Measurements from ENCODE around the gene TRABD2A.
A peak's percentile ranks its signal among the peaks of the same experiment; 100 is the strongest.

The TRABD2A gene

GRCh38 chr2:84904717-84905174, 23.9 kb upstream of the TRABD2A start:
- DNase-seq = no peak

- no peak for DNase-seq
Measured at GRCh38 chr2:84904151-84904550, 23.3 kb upstream of the TRABD2A start.

- DNase-seq = no peak
Measured at GRCh38 chr2:84902526-84902925, 21.6 kb upstream of the TRABD2A start.

GRCh38 chr2:84901593-84902120, 20.8 kb upstream of the TRABD2A start:
- no peak for DNase-seq

- no peak for DNase-seq
Measured at GRCh38 chr2:84900971-84901370, 20.1 kb upstream of the TRABD2A start.

GRCh38 chr2:84899304-84900204, 18.7 kb upstream of the TRABD2A start:
- no peak for DNase-seq

- no peak for DNase-seq
Measured at GRCh38 chr2:84897773-84898172, 16.9 kb upstream of the TRABD2A start.

- no peak for DNase-seq
Measured at GRCh38 chr2:84896567-84896966, 15.7 kb upstream of the TRABD2A start.

GRCh38 chr2:84894758-84895520, 14.1 kb upstream of the TRABD2A start:
- no peak for DNase-seq

- DNase-seq = no peak
Measured at GRCh38 chr2:84894131-84894586, 13.3 kb upstream of the TRABD2A start.

- no peak for DNase-seq
Measured at GRCh38 chr2:84891355-84892010, 10.6 kb upstream of the TRABD2A start.

GRCh38 chr2:84889332-84889731, 8.4 kb upstream of the TRABD2A start:
- no peak for DNase-seq

GRCh38 chr2:84888401-84889276, 7.8 kb upstream of the TRABD2A start:
- DNase-seq = no peak

- no peak for DNase-seq
Measured at GRCh38 chr2:84886791-84887190, 5.9 kb upstream of the TRABD2A start.

- no peak for DNase-seq
Measured at GRCh38 chr2:84885111-84885510, 4.2 kb upstream of the TRABD2A start.

GRCh38 chr2:84884449-84884848, 3.6 kb upstream of the TRABD2A start:
- no peak for DNase-seq

GRCh38 chr2:84882775-84883550, 2.1 kb upstream of the TRABD2A start:
- no peak for DNase-seq

GRCh38 chr2:84882414-84882738, 1.5 kb upstream of the TRABD2A start:
- DNase-seq = no peak

GRCh38 chr2:84881581-84882413, 913 bp upstream of the TRABD2A start:
- DNase-seq = peak; percentile 43

GRCh38 chr2:84880395-84880644, 564 bp downstream of the TRABD2A start:
- no peak for DNase-seq

All from NCI-H446 treated with DMSO at 0.1 percent for 48 hours (cell line).